GM18951 (cell line): Measurements from ENCODE around the gene ENTPD6.

Source experiments
- POLR2A ChIP-seq: IDR thresholded peaks from 4 replicates; pipeline ENCODE4 v1.6.1; 2011; ENCODE audit warnings: mild to moderate bottlenecking; ENCODE audit not compliant: insufficient read length, insufficient read depth; ENCODE audit errors: extremely low read depth
- in situ Hi-C: fragments of 300-500 bp; cut with MboI; formaldehyde crosslinking; loops from one replicate; pipeline ENCODE4 v1.12.0; 2022; ENCODE audit warnings: low sequenced_read_pairs, mixed read lengths, inconsistent platforms; ENCODE audit not compliant: unreplicated experiment

Gene ENTPD6

GRCh38 chr20:25173886-25174308 lies 21.6 kb upstream of the ENTPD6 start:
- no peak for TF ChIP-seq POLR2A
- in situ Hi-C loops = no loop called here

- in situ Hi-C loops = loop anchor here (25.0 kb wide), 1 partner anchor 189 kb away; the partner anchor contains the start of gene APMAP
- no peak for TF ChIP-seq POLR2A
Observed at GRCh38 chr20:25176184-25176583, 19.3 kb upstream of the ENTPD6 start.

GRCh38 chr20:25177890-25178321 lies 17.6 kb upstream of the ENTPD6 start:
- no peak for TF ChIP-seq POLR2A
- in situ Hi-C loops = loop anchor here (25.0 kb wide), 1 partner anchor 191 kb away; the partner anchor contains the start of gene APMAP

GRCh38 chr20:25178563-25179438 lies 16.7 kb upstream of the ENTPD6 start:
- in situ Hi-C loops = loop anchor here (25.0 kb wide), 1 partner anchor 192 kb away; the partner anchor contains the start of gene APMAP
- no peak for TF ChIP-seq POLR2A

GRCh38 chr20:25179439-25180089 lies 15.9 kb upstream of the ENTPD6 start:
- no peak for TF ChIP-seq POLR2A
- in situ Hi-C loops = loop anchor here (25.0 kb wide), 1 partner anchor 192 kb away; the partner anchor contains the start of gene APMAP

GRCh38 chr20:25184391-25184790 lies 11.1 kb upstream of the ENTPD6 start:
- in situ Hi-C loops = loop anchor here (25.0 kb wide), 1 partner anchor 197 kb away; the partner anchor contains the start of gene APMAP

GRCh38 chr20:25187220-25187619 lies 8.3 kb upstream of the ENTPD6 start:
- no peak for TF ChIP-seq POLR2A
- in situ Hi-C loops = loop anchor here (25.0 kb wide), 1 partner anchor 200 kb away; the partner anchor contains the start of gene APMAP

- in situ Hi-C loops = loop anchor here (25.0 kb wide), 1 partner anchor 200 kb away; the partner anchor contains the start of gene APMAP
- no peak for TF ChIP-seq POLR2A
Observed at GRCh38 chr20:25187635-25188034, 7.9 kb upstream of the ENTPD6 start.

GRCh38 chr20:25188218-25188617 lies 7.3 kb upstream of the ENTPD6 start:
- in situ Hi-C loops = loop anchor here (25.0 kb wide), 1 partner anchor 201 kb away; the partner anchor contains the start of gene APMAP
- no peak for TF ChIP-seq POLR2A

GRCh38 chr20:25191051-25191450 lies 4.5 kb upstream of the ENTPD6 start:
- in situ Hi-C loops = loop anchor here (25.0 kb wide), 1 partner anchor 204 kb away; the partner anchor contains the start of gene APMAP
- no peak for TF ChIP-seq POLR2A

GRCh38 chr20:25191689-25192088 lies 3.8 kb upstream of the ENTPD6 start:
- in situ Hi-C loops = loop anchor here (25.0 kb wide), 1 partner anchor 204 kb away; the partner anchor contains the start of gene APMAP
- no peak for TF ChIP-seq POLR2A

GRCh38 chr20:25193843-25194242 lies 1.7 kb upstream of the ENTPD6 start:
- in situ Hi-C loops = loop anchor here (25.0 kb wide), 1 partner anchor 207 kb away; the partner anchor contains the start of gene APMAP
- TF ChIP-seq POLR2A = no peak

- TF ChIP-seq POLR2A = no peak
- in situ Hi-C loops = loop anchor here (25.0 kb wide), 1 partner anchor 207 kb away; the partner anchor contains the start of gene APMAP
Observed at GRCh38 chr20:25194333-25194972, 1.1 kb upstream of the ENTPD6 start.
